Adrenal gland (tissue), 12 donors: ENCODE data around the gene TACC2. TPM values are rescaled to one million over a fixed set of nuclear protein-coding genes. Genes with fewer than 3 reads are reported as not detected.

Experiments used
- DNase-seq, 7 donors: peaks; one replicate each; pipeline ENCODE4 v3.0.0-alpha.2; 2019 to 2020
- H3K27ac ChIP-seq, 5 donors: fragments of 200-600 bp; sonication (generic) in 4 of 5; 1 replicate in 3 of 5; 2 replicates in 2 of 5; pipeline versions ENCODE4 v1.5.1 to v1.8.0; 2016 to 2020; ENCODE audit warnings: mild to moderate bottlenecking in 1 of 5
- H3K27me3 ChIP-seq: fragments of 200-600 bp; 2 replicates; pipeline ENCODE4 v1.8.0; 2021
- H3K36me3 ChIP-seq, 2 donors: fragments of 200-600 bp; replicated peaks in 1 of 2; 1 replicate in 1 of 2; 2 replicates in 1 of 2; pipeline versions ENCODE4 v1.5.1 to v1.8.0; 2018 to 2022
- H3K4me1 ChIP-seq, 2 donors: fragments of 200-600 bp; replicated peaks in 1 of 2; 1 replicate in 1 of 2; 2 replicates in 1 of 2; pipeline versions ENCODE4 v1.5.1 to v1.8.0; 2018 to 2021
- H3K4me3 ChIP-seq, 4 donors: fragments of 200-600 bp; sonication (generic) in 3 of 4; one replicate each; pipeline ENCODE4 v1.5.1; 2016 to 2018
- H3K9me3 ChIP-seq, 3 donors: fragments of 200-600 bp; sonication (generic) in 1 of 3; replicated peaks in 1 of 3; 1 replicate in 2 of 3; 2 replicates in 1 of 3; pipeline versions ENCODE4 v1.5.1 to v1.8.0; 2016 to 2021
- POLR2A ChIP-seq, 2 donors: fragments of 450-650 bp; IDR thresholded peaks; one replicate each; pipeline ENCODE4 v1.6.1; 2017; ENCODE audit warnings: antibody characterized with exemption in 2 of 2, mild to moderate bottlenecking in 2 of 2, moderate library complexity in 1 of 2
- WGBS, 4 donors: extraction: QIAGEN DNeasy Blood & Tissue Kit in 2 of 4; methylation state at CpG; one replicate each; pipeline versions ENCODE4 v1.1.5 to v1.1.7; 2013 to 2017; 5-methylcytosine and 5-hydroxymethylcytosine counted together
- intact Hi-C, 2 donors: fragments of 100-400 bp; cut with DNase I; formaldehyde crosslinking; loops; one replicate each; pipeline versions ENCODE4 v1.14.1 to v1.15.0; 2022 to 2023
- polyA plus RNA-seq, 3 donors: library from polyadenylated mRNA; stranded (reverse); fragments of 200-250 nt in 2 of 3; fragments of 350-450 nt in 1 of 3; fragmentation: Illumina TruSeq in 1 of 3; extraction: RNeasy Lipid Tissue Mini Kit (QIAGEN cat#74804) in 1 of 3; gene quantifications; one replicate each; pipeline ENCODE4 v1.2.3, GENCODE V29; 2013 to 2014
- total RNA-seq, 9 donors: library from RNA; depleted of rRNA in 4 of 9; stranded (reverse); fragments of >200 nt in 4 of 9; fragments of 120-200 nt in 1 of 9; fragmentation: NEBNext Ultra II Directional in 1 of 9; extraction: Animal tissue kit (Norgen Biotek cat#: 25700) in 1 of 9; gene quantifications; one replicate each; pipeline versions ENCODE4 v1.1.0 to v1.2.4, GENCODE V29; 2013 to 2023
- TF ChIP-seq, protein P1 (sequence below), 6 experiments: fragments of 450-650 bp in 4 of 6; fragments of 200-600 bp in 2 of 6; sonication (generic) in 1 of 6; IDR thresholded peaks; 1 replicate in 5 of 6; 2 replicates in 1 of 6; pipeline versions ENCODE4 v1.5.1 to v1.8.0; 2016 to 2021; ENCODE audit warnings: antibody characterized with exemption in 6 of 6, mild to moderate bottlenecking in 2 of 6, moderate library complexity in 1 of 6
- donor health status: healthy with polysubstance abuse.
- donor health status: Bipolar disorder and iron deficiency.
- donor health status: DM: yes; HTN: yes; CAD: no.
- donor health status: DM: no; HTN: no; CAD: no.
- donor health status: DM: no; HTN: no; CAD: no.
- donor health status: DM: yes; HTN: yes; CAD: no.

Gene TACC2
- total and polyA plus RNA-seq, 12 donors = 11.3 to 45.7 (median 26.3) TPM

DNA sequence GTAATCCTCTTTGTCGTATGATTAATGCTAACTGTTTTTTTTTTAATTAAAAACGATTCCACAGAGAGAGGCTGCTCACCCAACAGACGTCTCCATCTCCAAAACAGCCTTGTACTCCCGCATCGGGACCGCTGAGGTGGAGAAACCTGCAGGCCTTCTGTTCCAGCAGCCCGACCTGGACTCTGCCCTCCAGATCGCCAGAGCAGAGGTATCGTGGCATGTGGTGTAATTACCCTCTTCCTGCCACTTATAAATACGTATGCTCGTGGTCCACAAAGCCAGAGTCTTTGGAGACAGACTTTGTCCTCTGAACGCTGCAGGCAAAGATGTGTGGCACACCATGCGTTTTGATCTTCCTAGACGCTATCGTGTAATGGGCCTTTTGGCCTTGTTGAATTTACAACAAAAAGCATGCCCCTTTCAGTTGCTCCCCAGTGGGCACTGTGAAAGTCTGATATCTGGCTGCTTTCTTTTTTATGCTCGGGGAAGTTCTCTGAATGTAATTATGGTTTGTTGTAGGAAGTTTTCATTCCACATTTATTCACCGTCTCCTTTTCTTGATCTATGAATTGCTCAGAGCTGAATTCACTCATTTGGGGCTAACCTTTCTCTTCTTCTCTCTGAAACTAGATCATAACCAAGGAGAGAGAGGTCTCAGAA lies 248.5 kb downstream of the TACC2 start:
- WGBS, 4 donors = 83 to 88% (median 85%) methylated on average over 17 of the region's 17 CpGs
- Histone ChIP-seq H3K9me3 (no peaks in the 10 kb centered on the region), H3K4me3 (no peak overlapping the region), H3K36me3 (peaks cover 0 to 3% of the 10 kb centered on the region in 2 donors), H3K27me3 (no peaks in the 10 kb centered on the region), H3K27ac (peak overlapping the region in 1 of 5 donors; percentile 27), H3K4me1 (no peaks in the 10 kb centered on the region)
- TF ChIP-seq, protein P1, sequence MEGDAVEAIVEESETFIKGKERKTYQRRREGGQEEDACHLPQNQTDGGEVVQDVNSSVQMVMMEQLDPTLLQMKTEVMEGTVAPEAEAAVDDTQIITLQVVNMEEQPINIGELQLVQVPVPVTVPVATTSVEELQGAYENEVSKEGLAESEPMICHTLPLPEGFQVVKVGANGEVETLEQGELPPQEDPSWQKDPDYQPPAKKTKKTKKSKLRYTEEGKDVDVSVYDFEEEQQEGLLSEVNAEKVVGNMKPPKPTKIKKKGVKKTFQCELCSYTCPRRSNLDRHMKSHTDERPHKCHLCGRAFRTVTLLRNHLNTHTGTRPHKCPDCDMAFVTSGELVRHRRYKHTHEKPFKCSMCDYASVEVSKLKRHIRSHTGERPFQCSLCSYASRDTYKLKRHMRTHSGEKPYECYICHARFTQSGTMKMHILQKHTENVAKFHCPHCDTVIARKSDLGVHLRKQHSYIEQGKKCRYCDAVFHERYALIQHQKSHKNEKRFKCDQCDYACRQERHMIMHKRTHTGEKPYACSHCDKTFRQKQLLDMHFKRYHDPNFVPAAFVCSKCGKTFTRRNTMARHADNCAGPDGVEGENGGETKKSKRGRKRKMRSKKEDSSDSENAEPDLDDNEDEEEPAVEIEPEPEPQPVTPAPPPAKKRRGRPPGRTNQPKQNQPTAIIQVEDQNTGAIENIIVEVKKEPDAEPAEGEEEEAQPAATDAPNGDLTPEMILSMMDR (IDR thresholded peaks at IDR 0.05) = no peak
- no peak for TF ChIP-seq POLR2A (IDR thresholded peaks at IDR 0.05)
- no peak for DNase-seq
- intact Hi-C loops = no loop called here

DNA sequence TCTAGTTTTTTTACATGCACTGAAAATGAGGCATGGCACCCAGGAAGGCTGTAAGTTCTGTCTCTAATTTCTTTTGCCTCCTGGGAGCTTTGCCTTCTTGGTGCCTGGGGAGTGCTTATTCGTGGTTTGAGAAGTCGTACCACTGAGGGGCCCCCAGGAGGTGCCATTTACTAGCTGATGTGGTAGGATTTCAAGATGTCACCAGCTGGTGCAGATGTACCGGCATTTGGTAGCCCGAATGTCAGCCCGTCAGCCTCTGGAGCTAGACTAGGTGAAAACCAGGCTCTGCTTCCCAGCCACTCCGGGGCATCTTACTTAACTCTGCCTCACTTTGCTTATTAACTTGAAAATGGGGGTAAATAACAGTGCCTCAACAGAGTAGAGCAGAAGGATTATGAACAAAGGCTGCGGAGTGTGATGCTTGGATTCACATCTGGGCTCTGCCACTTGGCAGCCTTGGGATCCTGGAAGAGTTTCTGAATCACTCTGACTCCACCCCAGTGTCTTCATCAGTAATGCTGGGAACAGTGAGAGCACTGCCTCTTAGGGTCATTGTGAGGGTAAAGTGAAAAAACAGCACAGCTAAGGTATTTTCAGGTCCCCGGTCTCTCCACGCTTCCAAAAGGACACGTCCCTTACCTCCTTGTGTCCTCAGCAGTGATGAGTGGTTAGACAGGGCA lies 250.8 kb downstream of the TACC2 start:
- DNase-seq = peak in 1 of 7 donors; percentile 8
- 87 to 93% (median 92%) methylated on average over 10 of the region's 10 CpGs for WGBS, 4 donors
- Histone ChIP-seq H3K9me3 (no peaks in the 10 kb centered on the region), H3K4me1 (no peaks in the 10 kb centered on the region), H3K27ac (no peak overlapping the region), H3K27me3 (no peaks in the 10 kb centered on the region), H3K4me3 (no peak overlapping the region), H3K36me3 (peaks cover 0 to 3% of the 10 kb centered on the region in 2 donors)
- no peak for TF ChIP-seq POLR2A (IDR thresholded peaks at IDR 0.05)
- TF ChIP-seq, protein P1 (IDR thresholded peaks at IDR 0.05) = no peak
- intact Hi-C loops = no loop called here

DNA sequence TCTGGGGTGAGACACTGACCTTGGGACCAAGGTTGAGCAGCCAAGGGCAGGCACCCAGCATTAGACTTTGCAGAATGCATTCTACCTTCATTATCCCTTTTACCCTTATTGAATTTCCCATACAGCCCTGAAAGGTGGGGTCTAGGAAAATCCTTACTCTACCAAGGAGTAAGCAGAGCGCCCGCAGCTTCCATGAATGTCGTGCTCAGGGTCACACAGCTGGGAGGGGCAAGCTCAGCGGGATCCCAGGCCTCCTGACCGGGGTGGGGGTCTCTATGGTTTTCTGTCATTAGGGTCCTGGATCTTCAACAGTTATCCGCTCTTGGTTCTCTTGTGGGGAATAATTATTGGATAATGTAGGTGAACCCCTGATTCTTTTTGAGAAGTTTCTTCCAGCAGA lies 251.4 kb downstream of the TACC2 start:
- TF ChIP-seq POLR2A (IDR thresholded peaks at IDR 0.05) = no peak
- TF ChIP-seq, protein P1 (IDR thresholded peaks at IDR 0.05) = no peak
- no peak for DNase-seq
- Histone ChIP-seq H3K27ac (no peak overlapping the region), H3K9me3 (no peaks in the 10 kb centered on the region), H3K4me3 (no peak overlapping the region), H3K27me3 (no peaks in the 10 kb centered on the region), H3K36me3 (peaks cover 0 to 3% of the 10 kb centered on the region in 2 donors), H3K4me1 (no peaks in the 10 kb centered on the region)
- intact Hi-C loops = no loop called here
- 90 to 100% (median 96%) methylated on average over 1 to 6 of the region's 6 CpGs for WGBS, 4 donors

DNA sequence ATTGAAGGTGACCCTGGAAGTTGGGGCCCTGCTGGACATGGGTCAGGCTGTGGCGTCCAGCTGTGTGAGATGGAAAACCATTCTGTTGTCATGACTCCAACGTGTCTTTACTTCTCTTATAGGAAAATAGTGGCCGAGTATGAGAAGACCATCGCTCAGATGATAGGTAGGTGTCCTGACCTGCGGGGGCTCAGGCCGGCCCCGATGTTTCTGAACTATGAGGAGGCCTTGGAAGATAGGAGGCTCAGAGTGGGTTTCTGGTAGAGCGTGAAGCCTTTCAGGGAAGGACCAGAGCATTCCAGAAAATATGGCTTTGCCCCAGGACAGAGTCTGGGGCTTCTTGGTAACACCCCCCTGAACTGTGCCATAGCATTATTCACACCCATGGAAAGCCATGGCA lies 252.9 kb downstream of the TACC2 start:
- no peaks in the 10 kb centered on the region for H3K27me3 ChIP-seq
- peaks cover 0 to 3% of the 10 kb centered on the region in 2 donors for H3K36me3 ChIP-seq
- 87 to 93% (median 90%) methylated on average over 7 to 8 of the region's 8 CpGs for WGBS, 4 donors
- H3K4me3 ChIP-seq = no peak overlapping the region
- TF ChIP-seq POLR2A (IDR thresholded peaks at IDR 0.05) = no peak
- TF ChIP-seq, protein P1 (IDR thresholded peaks at IDR 0.05) = no peak
- no peaks in the 10 kb centered on the region for H3K4me1 ChIP-seq
- intact Hi-C loops = no loop called here
- H3K9me3 ChIP-seq = no peaks in the 10 kb centered on the region
- no peak for DNase-seq
- no peak overlapping the region for H3K27ac ChIP-seq
